ENCODE results near the gene LYPD6B. TPM values are rescaled to one million over a fixed set of nuclear protein-coding genes. Genes with fewer than 3 reads are reported as not detected.

The LYPD6B gene
- not detected in 2 replicates for total RNA-seq

DNA sequence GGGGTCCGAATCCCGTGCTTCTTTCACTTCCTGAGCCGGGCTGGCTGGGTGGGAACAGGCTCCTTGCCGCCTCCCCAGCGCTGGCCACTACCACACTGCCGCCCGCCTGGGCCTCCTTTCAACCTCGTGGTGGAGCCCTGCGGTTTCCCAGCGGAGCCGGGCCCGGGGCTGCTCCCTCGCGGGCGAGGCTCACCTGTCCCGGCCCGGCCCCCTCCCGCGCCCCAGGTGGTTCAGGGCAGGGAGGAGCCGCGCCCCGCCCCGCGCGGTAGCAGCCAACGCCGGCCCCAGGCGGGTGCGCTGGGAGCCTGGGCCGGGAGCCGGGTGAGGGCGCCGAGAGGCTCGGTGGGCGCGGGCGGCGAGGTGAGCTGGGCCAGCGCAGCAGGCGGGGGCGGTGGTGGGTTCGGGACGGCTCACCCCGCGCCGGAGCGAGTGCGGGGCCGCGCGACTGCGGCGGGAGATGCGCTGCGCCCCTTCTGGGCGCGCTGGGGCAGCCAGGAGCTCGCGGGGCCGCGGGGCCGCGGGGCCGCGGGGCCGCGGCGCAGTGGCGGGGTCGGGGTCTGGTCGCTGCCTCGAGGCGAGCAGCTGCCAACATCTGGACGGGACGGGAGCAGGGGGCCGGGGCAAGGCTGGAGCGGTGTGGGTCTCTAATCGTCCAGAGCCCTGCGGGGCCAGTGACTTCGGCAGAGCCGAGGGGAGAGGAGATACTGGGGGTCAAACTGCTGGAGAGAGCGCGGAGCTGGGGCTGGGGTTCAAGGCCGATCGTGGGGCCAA is at the start of gene LYPD6B:
Gene LYPD6B, plus strand, starts transcription at position 258 of the 771 bp plus-strand sequence. CDS start 92,250 bp downstream, outside the sequence.

Other genes with a start within 250 kb of the LYPD6B start
- 0.16 and 0.57 TPM in 2 replicates for gene KIF5C, start 163.5 kb upstream of the LYPD6B start, total RNA-seq

All from bladder microvascular endothelial cell (primary cell).